ENCODE measurements around the gene MYCBP2.
A peak's percentile ranks its signal among the peaks of the same experiment; 100 is the strongest.
"Not testable (repeated sequence)": the region's sequence is repeated elsewhere in the genome, so short reads cannot be mapped to it uniquely, and the experiment has no call there.

The MYCBP2 gene

GRCh38 chr13:77326905-77327604, at the start of gene MYCBP2:
Gene MYCBP2 (minus strand): TSS chr13:77327094. CDS start chr13:77326775, 319 bp downstream.
- peak; percentile 99 for DNase-seq

- DNase-seq = no peak
These were observed 48.7 kb upstream of the MYCBP2 start for GRCh38 chr13:77375560-77376108.

GRCh38 chr13:77374786-77375185, 47.9 kb upstream of the MYCBP2 start:
- no peak for DNase-seq

- no peak for DNase-seq
These were observed 47.4 kb upstream of the MYCBP2 start for GRCh38 chr13:77374339-77374738.

GRCh38 chr13:77373502-77373901, 46.6 kb upstream of the MYCBP2 start:
- DNase-seq = no peak

- no peak for DNase-seq
These were observed 45.4 kb upstream of the MYCBP2 start for GRCh38 chr13:77372275-77372674.

GRCh38 chr13:77370888-77371287, 44.0 kb upstream of the MYCBP2 start:
- no peak for DNase-seq

- no peak for DNase-seq
These were observed 35.3 kb upstream of the MYCBP2 start for GRCh38 chr13:77362166-77362565.

- no peak for DNase-seq
These were observed 33.3 kb upstream of the MYCBP2 start for GRCh38 chr13:77360032-77360685.

- DNase-seq = no peak
These were observed 32.3 kb upstream of the MYCBP2 start for GRCh38 chr13:77359171-77359570.

GRCh38 chr13:77358001-77358400, 31.1 kb upstream of the MYCBP2 start:
- DNase-seq = no peak

- no peak for DNase-seq
These were observed 29.3 kb upstream of the MYCBP2 start for GRCh38 chr13:77356155-77356554.

GRCh38 chr13:77353995-77354394, 27.1 kb upstream of the MYCBP2 start:
- DNase-seq = no peak

GRCh38 chr13:77351315-77351714, 24.4 kb upstream of the MYCBP2 start:
- DNase-seq = no peak

- DNase-seq = no peak
These were observed 23.9 kb upstream of the MYCBP2 start for GRCh38 chr13:77350811-77351210.

GRCh38 chr13:77349365-77349764, 22.5 kb upstream of the MYCBP2 start:
- DNase-seq = no peak

- DNase-seq = not testable (repeated sequence)
These were observed 20.5 kb upstream of the MYCBP2 start for GRCh38 chr13:77347351-77347750.

GRCh38 chr13:77345150-77345780, 18.4 kb upstream of the MYCBP2 start:
- DNase-seq = peak; percentile 81

- DNase-seq = no peak
These were observed 16.9 kb upstream of the MYCBP2 start for GRCh38 chr13:77343841-77344240.

- DNase-seq = no peak
These were observed 12.5 kb upstream of the MYCBP2 start for GRCh38 chr13:77339408-77339807.

- no peak for DNase-seq
These were observed 12.1 kb upstream of the MYCBP2 start for GRCh38 chr13:77338961-77339401.

- no peak for DNase-seq
These were observed 11.4 kb upstream of the MYCBP2 start for GRCh38 chr13:77338329-77338728.

- no peak for DNase-seq
These were observed 10.3 kb upstream of the MYCBP2 start for GRCh38 chr13:77337159-77337558.

GRCh38 chr13:77335543-77335942, 8.6 kb upstream of the MYCBP2 start:
- no peak for DNase-seq
